GM19324 (cell line): ENCODE measurements around the gene PIK3CD.

Experiments
- ATAC-seq: cut with Tn5 transposase; IDR thresholded peaks from one replicate; pipeline ENCODE4 v1.9.1; 2021; ENCODE audit warnings: mild to moderate bottlenecking, moderate library complexity; ENCODE audit not compliant: unreplicated experiment, low FRiP score

Gene PIK3CD

DNA sequence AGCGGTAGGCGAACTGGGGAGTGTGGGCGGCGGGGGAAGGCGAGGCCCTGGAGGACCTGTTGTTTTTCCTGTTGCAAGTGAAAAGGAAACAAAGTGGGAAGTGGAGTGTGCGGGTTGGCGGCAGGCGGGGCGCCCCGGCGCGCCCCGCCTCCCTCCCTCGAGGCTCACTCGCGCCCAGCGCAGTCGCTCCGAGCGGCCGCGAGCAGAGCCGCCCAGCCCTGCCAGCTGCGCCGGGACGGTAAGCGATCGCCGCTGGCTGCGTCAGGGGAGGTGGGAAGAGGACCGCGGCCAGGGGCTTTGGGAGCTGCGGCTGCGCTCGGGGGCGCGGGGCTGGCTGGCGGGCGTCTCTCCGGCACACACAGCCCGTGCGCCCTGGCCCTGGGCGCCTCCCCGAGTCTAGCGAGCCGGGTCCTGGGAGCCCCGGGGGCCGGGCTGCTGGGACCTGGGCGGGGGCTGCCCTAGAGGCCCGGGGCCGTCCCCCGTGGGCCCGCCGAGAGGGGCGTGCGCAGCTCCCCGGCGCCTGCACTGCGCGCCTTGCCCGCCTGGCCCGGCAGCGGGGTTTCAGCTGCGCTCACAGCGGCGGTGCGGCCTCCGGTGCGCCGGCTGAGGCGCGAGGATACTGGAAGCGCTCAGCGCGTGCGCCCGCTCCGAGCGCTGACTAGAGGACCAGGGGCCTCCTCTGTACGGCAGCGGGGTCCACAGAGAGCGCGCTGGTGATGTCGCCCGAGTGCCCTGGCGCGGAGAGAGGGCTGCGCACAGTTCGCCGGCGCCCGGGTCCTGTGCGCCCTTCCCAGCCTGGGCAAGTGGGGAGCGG lies at the start of gene PIK3CD:
Gene PIK3CD (plus strand): TSS at position 167 of the 814 bp plus-strand sequence. CDS start 58,725 bp downstream, outside the sequence.
- ATAC-seq: peak; percentile 28

DNA sequence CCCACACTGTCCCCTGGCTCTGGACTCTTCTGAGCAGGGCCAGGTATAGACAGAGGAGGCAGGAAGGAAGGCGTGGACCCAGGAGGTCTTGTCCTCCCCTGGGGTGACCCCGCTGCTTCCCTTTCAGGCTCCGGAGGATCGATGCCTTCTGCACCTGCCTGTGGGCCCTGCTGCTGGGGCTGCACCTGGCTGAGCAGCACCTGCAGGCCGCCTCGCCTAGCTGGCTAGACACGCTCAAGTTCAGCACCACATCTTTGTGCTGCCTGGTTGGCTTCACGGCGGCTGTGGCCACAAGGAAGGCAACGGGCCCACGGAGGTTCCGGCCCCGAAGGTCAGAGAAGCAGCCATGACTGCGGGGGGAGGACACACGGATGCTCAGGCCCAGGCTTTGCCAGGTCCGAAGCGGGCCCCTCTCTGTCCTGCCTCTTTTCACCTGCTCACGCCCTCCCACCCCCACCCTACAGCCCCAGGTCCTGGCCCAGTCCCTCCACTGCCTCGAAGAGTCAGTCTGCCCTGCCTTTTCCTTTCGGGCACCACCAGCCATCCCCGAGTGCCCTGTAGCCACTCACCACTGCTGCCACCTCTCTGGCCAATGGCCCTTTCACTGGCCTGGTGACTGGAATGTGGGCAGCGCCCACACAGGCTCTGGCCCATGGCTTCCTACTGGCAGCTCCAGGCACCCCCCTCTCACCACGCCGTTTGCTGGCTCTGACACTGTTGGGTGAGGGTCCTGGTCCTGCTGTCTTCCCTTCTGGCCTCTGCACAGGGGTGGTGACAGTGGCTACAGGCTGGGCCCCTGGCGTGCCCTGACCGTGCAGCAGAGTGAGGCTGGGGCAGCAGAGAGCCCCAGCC lies 49.4 kb upstream of the PIK3CD start:
- ATAC-seq: no peak

- ATAC-seq: no peak
Measured at GRCh38 chr1:9602794-9603167, 48.8 kb upstream of the PIK3CD start.

DNA sequence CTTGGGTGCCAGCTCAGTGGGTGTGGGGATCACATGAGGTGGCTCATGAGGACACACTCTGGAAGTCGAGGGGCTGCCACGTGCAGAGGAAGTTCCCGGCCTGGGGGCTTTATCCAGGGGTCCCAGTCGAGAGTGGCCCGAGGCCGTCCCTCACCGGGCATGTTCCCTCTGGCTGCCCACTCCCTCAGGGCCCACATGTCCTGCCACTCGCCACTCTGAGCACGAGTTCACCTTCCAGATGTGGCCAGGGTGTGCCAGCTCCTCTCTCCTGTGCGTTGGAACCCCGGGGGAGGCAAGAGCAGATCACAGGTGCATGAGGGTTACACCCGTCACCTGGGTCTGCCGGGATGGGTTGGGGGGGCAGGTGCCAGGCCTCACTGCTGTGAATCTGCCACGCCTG lies 48.2 kb upstream of the PIK3CD start:
- ATAC-seq: no peak

- ATAC-seq: no peak
Measured at GRCh38 chr1:9603766-9604753, 47.5 kb upstream of the PIK3CD start.

DNA sequence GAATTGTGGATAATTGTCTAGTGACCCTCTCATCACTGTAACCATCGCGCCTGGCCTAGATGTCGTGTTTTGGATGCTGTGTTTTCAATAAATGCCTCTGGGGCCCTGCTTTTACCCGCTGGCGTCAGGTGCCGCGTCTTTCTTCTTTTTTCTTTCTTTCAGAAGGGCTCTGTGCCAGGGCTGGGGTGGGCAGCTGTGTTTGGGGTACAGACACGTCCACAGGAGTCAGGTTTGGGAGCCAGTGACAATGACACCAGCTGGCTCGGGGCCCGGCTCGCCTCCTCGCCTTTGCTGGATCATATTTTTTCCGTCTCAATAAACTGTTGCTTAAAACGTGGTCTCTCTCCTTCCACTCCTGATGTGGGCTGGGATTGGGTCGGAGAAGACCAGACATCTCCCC lies 46.7 kb upstream of the PIK3CD start:
- no peak for ATAC-seq

DNA sequence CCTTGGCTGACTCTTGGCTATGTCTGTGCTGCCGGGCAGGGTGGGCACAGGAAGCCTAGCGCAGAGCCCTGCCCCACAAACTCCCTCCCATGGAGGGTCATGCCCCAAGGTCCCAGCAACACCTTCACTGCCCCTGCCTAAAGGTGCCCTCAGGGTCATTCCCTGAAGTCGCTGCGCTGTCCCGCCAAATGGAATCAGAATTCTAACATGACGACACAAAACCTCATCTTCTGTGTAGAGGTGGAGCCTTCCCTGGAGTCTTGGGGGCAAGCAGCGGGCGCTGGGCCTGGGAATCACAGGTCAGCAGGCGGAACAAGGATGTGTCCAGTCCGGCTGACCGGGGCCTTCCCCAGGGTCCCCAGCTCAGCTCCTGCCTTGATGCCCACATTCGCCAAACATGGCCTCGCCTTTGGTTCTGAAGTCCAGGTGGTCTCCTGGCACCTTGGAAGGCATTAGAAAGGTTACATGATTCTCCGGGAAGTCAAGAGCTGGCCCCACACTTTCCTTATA lies 45.5 kb upstream of the PIK3CD start:
- ATAC-seq: no peak

GRCh38 chr1:9606458-9606857 lies 45.1 kb upstream of the PIK3CD start:
- no peak for ATAC-seq

GRCh38 chr1:9606948-9607347 lies 44.6 kb upstream of the PIK3CD start:
- no peak for ATAC-seq

- ATAC-seq: no peak
Measured at GRCh38 chr1:9607352-9607751, 44.2 kb upstream of the PIK3CD start.

- no peak for ATAC-seq
Measured at GRCh38 chr1:9609998-9610397, 41.5 kb upstream of the PIK3CD start.

GRCh38 chr1:9610548-9610947 lies 41.0 kb upstream of the PIK3CD start:
- ATAC-seq: no peak

- no peak for ATAC-seq
Measured at GRCh38 chr1:9611716-9612115, 39.8 kb upstream of the PIK3CD start.

DNA sequence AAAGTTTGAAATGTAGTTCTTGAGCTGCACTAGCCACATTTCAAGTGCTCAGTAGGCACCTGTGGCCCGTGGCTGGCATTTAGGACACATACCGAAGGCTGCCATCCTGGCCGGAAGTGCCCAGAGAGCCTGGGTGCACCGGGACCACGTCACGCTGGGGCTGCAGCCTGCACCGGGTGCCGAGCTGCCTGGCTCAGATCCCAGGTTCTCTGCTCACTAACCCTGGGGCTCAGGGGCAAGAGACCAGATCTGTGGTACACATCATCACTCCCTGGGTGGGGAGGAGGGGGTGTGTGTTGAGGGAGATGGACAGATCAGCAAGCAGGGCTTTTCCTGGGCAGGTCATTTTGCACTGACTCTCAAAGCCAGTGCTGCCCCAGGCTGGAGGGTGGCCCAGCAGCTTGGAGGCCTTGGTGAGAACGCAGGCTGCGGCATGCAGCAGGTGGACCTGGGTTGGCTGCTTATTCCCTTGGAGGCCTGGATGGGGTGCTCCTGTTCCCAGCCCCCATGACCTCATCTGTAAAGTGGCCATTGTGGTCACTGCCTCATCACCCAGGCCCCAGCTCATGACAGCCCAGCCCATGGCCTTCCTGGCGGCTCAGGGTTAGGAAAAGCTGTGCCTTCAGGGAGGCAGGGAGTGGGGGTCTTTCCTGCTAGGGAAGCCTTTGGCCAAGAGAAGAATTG lies 39.2 kb upstream of the PIK3CD start:
- no peak for ATAC-seq

GRCh38 chr1:9612871-9613624 lies 38.5 kb upstream of the PIK3CD start:
- no peak for ATAC-seq

- no peak for ATAC-seq
Measured at GRCh38 chr1:9613625-9614299, 37.8 kb upstream of the PIK3CD start.

- ATAC-seq: no peak
Measured at GRCh38 chr1:9615316-9616063, 36.0 kb upstream of the PIK3CD start.
